ENCODE data around the gene C1QA.
A peak's percentile ranks its signal among the peaks of the same experiment; 100 is the strongest.
"Not testable (repeated sequence)": the region's sequence is repeated elsewhere in the genome, so short reads cannot be mapped to it uniquely, and the experiment has no call there.

The C1QA gene

GRCh38 chr1:22673486-22674409 is 37.3 kb downstream of the C1QA start:
- DNase-seq (ENCODE audit: low spot score), result no peak

- DNase-seq (ENCODE audit: low spot score), result no peak
Measured at GRCh38 chr1:22674410-22674749, 38.0 kb downstream of the C1QA start.

- not testable (repeated sequence) for DNase-seq (ENCODE audit: low spot score)
Measured at GRCh38 chr1:22676151-22676550, 39.7 kb downstream of the C1QA start.

GRCh38 chr1:22676916-22677583 is 40.6 kb downstream of the C1QA start:
- DNase-seq (ENCODE audit: low spot score), result no peak

- DNase-seq (ENCODE audit: low spot score), result no peak
Measured at GRCh38 chr1:22677931-22678896, 41.8 kb downstream of the C1QA start.

GRCh38 chr1:22680726-22681125 is 44.3 kb downstream of the C1QA start:
- DNase-seq (ENCODE audit: low spot score), result no peak

- no peak for DNase-seq (ENCODE audit: low spot score)
Measured at GRCh38 chr1:22681556-22682276, 45.3 kb downstream of the C1QA start.

GRCh38 chr1:22683547-22683946 is 47.1 kb downstream of the C1QA start:
- DNase-seq (ENCODE audit: low spot score), result no peak

- peak; percentile 87 for DNase-seq (ENCODE audit: low spot score)
Measured at GRCh38 chr1:22685591-22686059, 49.2 kb downstream of the C1QA start.

- DNase-seq (ENCODE audit: low spot score), result no peak
Measured at GRCh38 chr1:22687191-22687590, 50.8 kb downstream of the C1QA start.

GRCh38 chr1:22688466-22688865 is 52.0 kb downstream of the C1QA start:
- no peak for DNase-seq (ENCODE audit: low spot score)

Data from left forelimb (tissue), 1 donor.